Measurements from ENCODE around the gene TUBGCP3.
"Not testable (repeated sequence)": the region's sequence is repeated elsewhere in the genome, so short reads cannot be mapped to it uniquely, and the experiment has no call there.

TUBGCP3 gene, protein sequence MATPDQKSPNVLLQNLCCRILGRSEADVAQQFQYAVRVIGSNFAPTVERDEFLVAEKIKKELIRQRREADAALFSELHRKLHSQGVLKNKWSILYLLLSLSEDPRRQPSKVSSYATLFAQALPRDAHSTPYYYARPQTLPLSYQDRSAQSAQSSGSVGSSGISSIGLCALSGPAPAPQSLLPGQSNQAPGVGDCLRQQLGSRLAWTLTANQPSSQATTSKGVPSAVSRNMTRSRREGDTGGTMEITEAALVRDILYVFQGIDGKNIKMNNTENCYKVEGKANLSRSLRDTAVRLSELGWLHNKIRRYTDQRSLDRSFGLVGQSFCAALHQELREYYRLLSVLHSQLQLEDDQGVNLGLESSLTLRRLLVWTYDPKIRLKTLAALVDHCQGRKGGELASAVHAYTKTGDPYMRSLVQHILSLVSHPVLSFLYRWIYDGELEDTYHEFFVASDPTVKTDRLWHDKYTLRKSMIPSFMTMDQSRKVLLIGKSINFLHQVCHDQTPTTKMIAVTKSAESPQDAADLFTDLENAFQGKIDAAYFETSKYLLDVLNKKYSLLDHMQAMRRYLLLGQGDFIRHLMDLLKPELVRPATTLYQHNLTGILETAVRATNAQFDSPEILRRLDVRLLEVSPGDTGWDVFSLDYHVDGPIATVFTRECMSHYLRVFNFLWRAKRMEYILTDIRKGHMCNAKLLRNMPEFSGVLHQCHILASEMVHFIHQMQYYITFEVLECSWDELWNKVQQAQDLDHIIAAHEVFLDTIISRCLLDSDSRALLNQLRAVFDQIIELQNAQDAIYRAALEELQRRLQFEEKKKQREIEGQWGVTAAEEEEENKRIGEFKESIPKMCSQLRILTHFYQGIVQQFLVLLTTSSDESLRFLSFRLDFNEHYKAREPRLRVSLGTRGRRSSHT

DNA sequence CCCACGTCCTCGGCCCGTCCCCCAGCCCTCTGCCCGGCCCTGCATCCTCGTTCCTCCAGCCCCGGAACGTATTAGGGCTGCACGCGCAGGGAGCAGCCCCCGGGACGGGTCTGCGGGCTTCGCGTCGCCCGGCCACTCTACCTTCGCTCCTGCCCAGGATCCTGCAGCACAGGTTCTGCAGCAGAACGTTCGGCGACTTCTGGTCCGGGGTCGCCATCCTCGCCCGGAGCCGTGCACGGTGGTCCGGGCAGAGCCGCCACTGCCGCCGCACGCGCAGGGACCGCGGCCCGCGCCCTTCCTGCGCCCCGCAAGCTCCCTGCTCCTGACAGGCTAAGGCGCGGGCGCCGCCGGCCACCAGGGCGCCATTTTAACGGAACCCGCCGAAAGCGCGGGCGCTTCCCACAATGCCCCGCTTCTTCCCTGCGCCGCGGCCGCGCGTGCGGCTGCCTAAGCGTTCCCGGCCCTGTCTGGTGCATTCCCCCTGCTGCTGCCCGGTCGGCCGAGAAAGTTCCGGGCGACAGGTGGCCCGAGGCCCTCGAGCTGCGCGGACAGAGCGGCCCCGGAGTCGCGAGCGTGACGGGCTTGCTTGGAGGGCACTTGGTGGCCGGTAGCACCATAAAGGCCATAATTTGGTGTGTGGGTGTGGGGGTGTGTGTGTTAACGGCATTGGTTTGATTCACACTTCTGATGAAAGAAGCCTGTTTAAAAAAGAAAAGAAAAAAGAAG lies at the start of gene TUBGCP3:
Gene TUBGCP3 (minus strand): TSS at position 390 of the 726 bp plus-strand sequence. CDS start 173 bp downstream, at position 217.
- DNase-seq: peak; percentile 94

DNA sequence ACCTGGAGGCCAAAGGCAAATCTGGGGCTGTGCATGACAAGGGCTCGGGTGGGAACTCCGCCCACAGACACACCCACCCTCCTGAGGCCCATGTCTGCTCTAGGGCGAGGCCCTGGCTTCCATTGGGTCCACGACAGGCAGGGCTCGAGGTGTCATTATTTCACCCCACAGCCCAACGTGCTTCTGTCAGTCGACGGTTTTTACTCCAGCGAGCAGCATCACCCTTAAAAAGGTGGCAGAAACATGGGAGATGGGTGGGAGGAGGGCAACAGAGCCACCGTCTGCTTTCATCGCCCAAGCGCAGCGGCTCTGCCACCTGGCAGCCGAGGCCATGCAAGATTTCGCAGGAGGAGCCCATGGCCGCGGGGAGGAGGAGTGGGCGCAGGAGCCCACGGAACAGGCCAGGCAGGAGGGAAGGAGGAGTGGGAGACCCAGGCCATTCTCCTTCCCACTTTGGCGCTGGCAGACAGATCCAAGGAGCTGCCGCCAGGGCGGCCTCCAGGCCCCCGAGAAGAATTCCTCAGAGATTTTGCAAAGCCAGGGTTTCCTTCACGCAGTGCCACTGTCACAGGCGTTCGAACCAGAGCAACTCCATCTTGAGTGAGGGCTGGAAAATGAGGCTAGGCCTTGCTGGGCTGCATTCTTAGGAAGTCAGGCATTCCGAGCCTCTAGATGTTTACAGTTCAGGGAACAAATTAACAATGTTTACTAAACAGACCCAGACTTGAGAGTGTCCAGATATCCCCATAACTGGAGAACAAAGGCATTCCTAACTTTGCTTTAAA lies 49.3 kb upstream of the TUBGCP3 start:
- no peak for DNase-seq

GRCh38 chr13:112636401-112636975 lies 48.5 kb upstream of the TUBGCP3 start:
- no peak for DNase-seq

- no peak for DNase-seq
Observed at GRCh38 chr13:112635323-112635722, 47.4 kb upstream of the TUBGCP3 start.

DNA sequence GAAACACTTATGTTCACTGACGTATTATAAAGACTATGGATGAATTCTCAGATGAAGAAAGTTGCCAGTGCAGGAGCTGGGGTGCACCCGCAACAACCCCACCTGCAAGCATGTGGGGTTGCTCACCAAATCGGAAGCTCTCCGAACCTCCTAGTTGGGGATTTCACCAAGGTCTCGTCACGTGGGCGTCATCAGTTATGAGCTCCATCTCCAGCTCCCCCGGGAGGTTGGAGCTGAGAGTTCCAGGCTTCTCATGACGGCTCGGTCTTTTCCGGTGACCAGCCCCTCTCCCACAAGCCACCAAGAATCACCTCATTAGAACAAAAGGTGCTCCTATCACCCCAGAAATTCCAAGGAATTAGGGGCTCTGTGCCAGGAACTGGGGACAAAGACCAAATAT lies 46.1 kb upstream of the TUBGCP3 start:
- DNase-seq: no peak

DNA sequence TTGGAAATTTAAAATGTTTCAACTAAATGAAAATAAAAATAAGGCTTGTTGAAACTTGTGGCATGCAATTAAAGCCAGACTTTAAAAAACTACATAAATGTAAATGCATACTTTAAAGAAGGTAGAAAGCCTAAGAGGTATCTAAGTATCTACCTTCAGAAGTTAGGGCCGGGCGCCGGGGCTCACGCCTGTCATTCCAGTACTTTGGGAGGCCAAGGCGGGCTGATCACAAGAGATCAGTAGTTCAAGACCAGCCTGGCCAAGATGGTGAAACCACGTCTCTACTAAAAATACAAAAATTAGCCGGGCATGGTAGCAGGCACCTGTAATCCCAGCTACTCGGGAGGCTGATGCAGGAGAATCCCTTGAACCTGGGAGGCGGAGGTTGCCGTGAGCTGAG lies 42.3 kb upstream of the TUBGCP3 start:
- DNase-seq: not testable (repeated sequence)

GRCh38 chr13:112629161-112629560 lies 41.2 kb upstream of the TUBGCP3 start:
- no peak for DNase-seq

DNA sequence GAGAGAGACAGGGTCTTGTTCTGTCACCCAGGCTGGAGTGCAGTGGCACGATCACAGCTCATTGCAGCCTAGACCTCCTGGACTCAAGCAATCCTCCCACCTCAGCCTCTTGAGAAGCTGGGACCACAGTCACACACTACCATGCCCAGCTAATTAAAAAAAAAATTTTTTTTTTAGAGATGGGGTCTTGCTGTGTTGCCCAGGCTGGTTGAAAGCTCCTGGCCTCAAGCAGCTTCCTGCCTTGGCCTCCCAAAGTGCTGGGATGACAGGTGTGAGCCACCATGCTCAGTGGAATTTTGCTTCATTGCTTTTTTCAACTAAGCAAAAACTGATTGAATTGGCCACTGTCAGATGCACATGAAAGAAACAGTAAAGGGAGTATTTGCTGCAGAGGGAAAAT lies 39.7 kb upstream of the TUBGCP3 start:
- DNase-seq: not testable (repeated sequence)

DNA sequence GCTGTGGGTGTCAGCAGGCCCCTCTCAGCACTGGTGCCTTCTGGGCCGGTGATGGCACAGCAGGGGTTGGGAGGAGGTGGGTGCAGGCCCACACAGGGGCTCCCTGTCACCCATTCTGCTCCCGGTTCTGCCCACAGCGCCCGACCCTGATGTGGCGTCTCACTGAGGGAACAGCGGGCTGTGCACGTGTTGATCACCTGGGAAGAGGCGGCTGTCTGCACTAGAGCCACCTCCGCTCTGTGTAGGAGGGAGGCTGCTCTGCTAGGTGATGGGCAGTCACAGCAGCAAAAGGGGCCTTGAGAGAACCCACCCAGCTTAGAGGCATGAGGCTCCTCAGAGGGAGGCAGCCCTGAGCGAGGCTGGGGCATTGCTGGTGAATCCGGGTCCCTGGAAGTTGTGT lies 39.2 kb upstream of the TUBGCP3 start:
- no peak for DNase-seq

- DNase-seq: no peak
Observed at GRCh38 chr13:112626761-112627160, 38.8 kb upstream of the TUBGCP3 start.

GRCh38 chr13:112626124-112626523 lies 38.2 kb upstream of the TUBGCP3 start:
- DNase-seq: no peak

GRCh38 chr13:112625698-112626097 lies 37.7 kb upstream of the TUBGCP3 start:
- no peak for DNase-seq

DNA sequence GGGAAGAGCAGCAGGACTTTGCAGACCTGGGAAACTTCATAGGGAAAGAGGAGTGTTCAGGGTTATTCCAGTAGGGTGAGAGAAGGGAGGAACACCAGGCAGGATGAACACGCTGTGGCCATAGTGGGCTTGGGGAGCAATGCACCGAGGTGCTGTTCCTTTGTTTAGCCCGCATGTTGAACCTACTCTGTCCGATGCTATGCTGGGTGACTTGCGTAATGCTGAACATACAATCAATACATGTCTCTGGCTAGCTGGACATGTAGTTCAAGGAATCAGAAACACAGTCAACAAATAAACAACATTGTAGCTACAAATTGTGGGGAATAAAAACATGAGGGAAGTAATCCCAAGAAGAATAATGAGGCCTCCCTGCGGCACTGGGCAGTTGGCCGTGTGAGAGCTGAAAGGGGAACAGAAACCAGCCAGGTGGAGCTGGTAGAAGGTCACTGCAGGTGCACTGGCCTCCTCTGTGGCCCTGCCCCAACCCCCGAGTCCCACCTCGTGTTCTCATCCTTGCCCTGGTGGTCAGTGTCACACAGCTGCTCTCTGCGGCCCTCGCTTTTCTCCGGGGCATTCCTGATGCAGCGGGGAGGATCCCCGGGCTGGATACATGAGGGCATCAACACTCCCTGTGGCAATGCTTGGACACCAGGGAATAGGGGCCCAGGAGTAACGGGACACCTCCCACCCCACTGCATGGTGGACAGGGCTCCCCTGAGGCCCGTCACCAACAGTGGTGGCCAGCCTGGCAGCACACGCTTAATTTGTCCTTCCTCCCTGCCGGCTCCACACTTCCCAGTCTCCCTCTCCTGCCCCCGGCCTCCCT lies 36.9 kb upstream of the TUBGCP3 start:
- DNase-seq: no peak

DNA sequence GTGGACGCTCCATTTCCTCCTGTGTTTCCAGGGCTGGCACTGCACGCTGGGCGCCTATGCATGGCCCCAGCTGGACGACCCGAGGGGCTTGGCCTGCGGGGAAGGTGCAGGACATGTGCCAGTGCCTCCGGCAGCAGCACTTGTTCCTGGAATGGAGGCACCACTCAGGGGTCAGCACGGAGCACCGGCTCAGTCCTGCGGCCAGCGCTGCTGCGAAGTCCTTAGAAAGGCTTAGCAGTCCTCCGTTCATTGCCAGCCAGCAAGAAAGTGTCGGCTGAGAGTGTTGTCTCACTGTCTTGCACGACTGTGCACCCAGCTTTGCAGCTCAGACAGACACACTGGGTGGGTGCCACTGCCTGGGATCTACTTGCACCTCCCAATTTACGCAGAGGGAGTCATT lies 36.1 kb upstream of the TUBGCP3 start:
- no peak for DNase-seq

- no peak for DNase-seq
Observed at GRCh38 chr13:112623051-112623711, 35.2 kb upstream of the TUBGCP3 start.

- DNase-seq: no peak
Observed at GRCh38 chr13:112622375-112622774, 34.4 kb upstream of the TUBGCP3 start.

DNA sequence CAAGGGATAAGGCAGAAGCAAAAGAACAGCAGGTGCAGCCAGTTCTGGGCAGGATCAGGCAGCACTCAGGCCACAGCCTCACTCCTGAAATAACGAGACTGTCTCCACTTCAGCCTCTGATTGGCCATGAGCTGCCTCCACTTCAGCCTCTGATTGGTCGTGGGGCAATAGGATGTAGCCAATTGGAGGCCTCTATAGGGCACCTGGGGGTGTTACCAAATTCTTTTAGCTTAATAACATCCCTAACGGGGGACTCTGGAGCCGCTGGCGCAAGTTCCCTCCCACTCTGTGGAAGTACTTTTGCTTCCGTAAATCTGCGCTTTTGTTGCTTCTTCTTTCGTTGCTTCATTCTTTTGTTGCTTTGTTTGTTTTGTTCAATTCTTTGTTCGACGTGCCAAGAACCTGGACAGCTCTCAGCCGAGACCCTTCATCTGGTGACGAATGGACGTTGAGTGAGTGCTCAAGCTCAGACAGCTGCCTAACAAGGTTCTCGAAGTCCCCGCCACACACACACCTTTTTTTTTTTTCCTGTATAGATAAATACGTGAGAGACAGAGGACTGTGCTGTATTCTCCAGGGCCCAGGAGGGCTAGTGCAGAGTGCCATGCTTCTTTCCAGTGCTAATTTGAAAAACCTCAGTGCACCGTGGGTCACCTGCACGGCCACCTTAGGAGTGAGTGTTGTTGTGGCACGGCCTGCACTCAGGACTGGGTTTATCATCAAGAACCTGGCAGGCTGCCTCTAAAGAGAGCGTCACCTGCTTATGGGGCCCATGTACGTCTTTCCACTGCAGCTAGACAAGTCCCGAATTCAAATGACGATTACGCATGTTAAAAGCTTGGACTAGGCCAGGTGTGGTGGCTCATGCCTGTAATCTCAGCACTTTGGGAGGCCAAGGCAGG lies 32.0 kb upstream of the TUBGCP3 start:
- DNase-seq: peak; percentile 96

- DNase-seq: no peak
Observed at GRCh38 chr13:112618501-112618900, 30.5 kb upstream of the TUBGCP3 start.

DNA sequence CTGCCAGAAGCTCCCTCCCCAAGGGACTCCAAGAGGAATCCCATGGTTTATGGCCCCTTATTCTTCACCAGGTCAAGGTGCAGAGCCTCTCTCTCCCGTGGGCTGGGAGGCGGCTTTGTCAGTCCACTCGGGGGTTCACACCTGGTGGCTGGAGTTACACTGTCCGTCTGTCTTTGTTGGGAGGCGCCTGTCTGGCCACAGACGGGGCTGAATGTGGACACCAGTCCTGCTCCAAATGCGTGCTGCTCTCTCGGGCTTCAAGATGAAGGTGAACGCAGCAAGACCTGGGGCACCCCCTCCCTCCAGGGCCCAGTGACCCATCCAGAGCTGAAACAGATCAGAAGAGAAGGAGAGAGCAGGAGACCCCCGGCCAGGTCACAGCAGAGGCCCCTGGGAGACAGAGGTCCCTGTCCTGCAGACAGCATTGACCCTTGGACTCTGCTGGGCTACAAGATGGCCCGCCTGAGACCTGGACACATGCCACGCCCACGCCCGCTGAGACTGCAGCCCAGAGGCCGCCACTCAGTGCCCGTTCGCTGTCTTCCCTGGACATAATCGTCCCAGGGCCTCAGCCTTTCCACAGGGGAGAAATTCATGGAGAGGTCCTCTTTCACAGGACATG lies 29.9 kb upstream of the TUBGCP3 start:
- DNase-seq: no peak

Data from NCI-H1092 (cell line).